NK-92 (cell line): ENCODE measurements around the gene AGAP1.
"Not testable (repeated sequence)": the region's sequence is repeated elsewhere in the genome, so short reads cannot be mapped to it uniquely, and the experiment has no call there.

Experiments used
- DNase-seq: peaks from one replicate; lab custom pipeline; 2025; ENCODE audit not compliant: unreplicated experiment; lab: John Stamatoyannopoulos, UW

Gene AGAP1

GRCh38 chr2:236045251-236046235 lies 551.7 kb downstream of the AGAP1 start:
- no peak for DNase-seq

- no peak for DNase-seq
Observed at GRCh38 chr2:236046715-236047114, 552.9 kb downstream of the AGAP1 start.

GRCh38 chr2:236047176-236047575 lies 553.3 kb downstream of the AGAP1 start:
- DNase-seq, result no peak

- no peak for DNase-seq
Observed at GRCh38 chr2:236047886-236048540, 554.2 kb downstream of the AGAP1 start.

- no peak for DNase-seq
Observed at GRCh38 chr2:236049981-236050380, 556.1 kb downstream of the AGAP1 start.

- DNase-seq, result no peak
Observed at GRCh38 chr2:236051351-236051750, 557.5 kb downstream of the AGAP1 start.

GRCh38 chr2:236051806-236052205 lies 558.0 kb downstream of the AGAP1 start:
- DNase-seq, result no peak

- no peak for DNase-seq
Observed at GRCh38 chr2:236052206-236052605, 558.4 kb downstream of the AGAP1 start.

GRCh38 chr2:236052926-236053821 lies 559.3 kb downstream of the AGAP1 start:
- no peak for DNase-seq

GRCh38 chr2:236054125-236054524 lies 560.3 kb downstream of the AGAP1 start:
- no peak for DNase-seq

GRCh38 chr2:236054621-236055305 lies 560.9 kb downstream of the AGAP1 start:
- DNase-seq, result no peak

- DNase-seq, result no peak
Observed at GRCh38 chr2:236055471-236055870, 561.6 kb downstream of the AGAP1 start.

GRCh38 chr2:236056141-236056540 lies 562.3 kb downstream of the AGAP1 start:
- DNase-seq, result no peak

- no peak for DNase-seq
Observed at GRCh38 chr2:236057375-236057774, 563.5 kb downstream of the AGAP1 start.

GRCh38 chr2:236061497-236061896 lies 567.7 kb downstream of the AGAP1 start:
- DNase-seq, result no peak

- no peak for DNase-seq
Observed at GRCh38 chr2:236061899-236062298, 568.1 kb downstream of the AGAP1 start.

GRCh38 chr2:236062806-236063205 lies 569.0 kb downstream of the AGAP1 start:
- DNase-seq, result not testable (repeated sequence)

GRCh38 chr2:236063994-236064393 lies 570.2 kb downstream of the AGAP1 start:
- DNase-seq, result no peak

GRCh38 chr2:236065314-236066160 lies 571.7 kb downstream of the AGAP1 start:
- DNase-seq, result no peak

- no peak for DNase-seq
Observed at GRCh38 chr2:236070236-236070635, 576.4 kb downstream of the AGAP1 start.
